Thyroid gland (tissue), 4 donors: ENCODE results near the gene HSPA4. TPM values are rescaled to one million over a fixed set of nuclear protein-coding genes. Genes with fewer than 3 reads are reported as not detected.
A peak's percentile ranks its signal among the peaks of the same experiment; 100 is the strongest.
"Not testable (repeated sequence)": the region's sequence is repeated elsewhere in the genome, so short reads cannot be mapped to it uniquely, and the experiment has no call there.

Experiments used
- DNase-seq, 2 donors: peaks; one replicate each; pipeline ENCODE4 v3.0.0-alpha.2; 2019
- H3K27ac ChIP-seq, 3 donors: fragments of 200-600 bp; sonication (generic); 1 replicate in 2 of 3; 2 replicates in 1 of 3; pipeline ENCODE4 v1.5.1; 2016 to 2019; ENCODE audit warnings: mild to moderate bottlenecking in 1 of 3, moderate library complexity in 1 of 3
- H3K27me3 ChIP-seq: fragments of 200-600 bp; sonication (generic); one replicate; pipeline ENCODE4 v1.5.1; 2019
- H3K36me3 ChIP-seq, 2 donors: fragments of 200-600 bp; sonication (generic); one replicate each; pipeline ENCODE4 v1.5.1; 2016 to 2019
- H3K4me1 ChIP-seq, 2 donors: fragments of 200-600 bp; sonication (generic); one replicate each; pipeline ENCODE4 v1.5.1; 2017 to 2019
- H3K4me3 ChIP-seq, 3 donors: fragments of 200-600 bp; sonication (generic); replicated peaks in 1 of 3; 1 replicate in 2 of 3; 2 replicates in 1 of 3; pipeline ENCODE4 v1.5.1; 2016; ENCODE audit warnings: mild to moderate bottlenecking in 1 of 3
- H3K9me3 ChIP-seq: fragments of 200-600 bp; sonication (generic); one replicate; pipeline ENCODE4 v1.5.1; 2017
- POLR2A ChIP-seq, 2 donors: fragments of 450-650 bp; IDR thresholded peaks; one replicate each; pipeline ENCODE4 v1.6.1; 2017; ENCODE audit warnings: antibody characterized with exemption in 2 of 2, mild to moderate bottlenecking in 2 of 2, moderate library complexity in 1 of 2
- WGBS, 2 donors: methylation state at CpG; one replicate each; pipeline ENCODE4 v1.1.5; 2017; 5-methylcytosine and 5-hydroxymethylcytosine counted together
- intact Hi-C: fragments of 100-400 bp; cut with DNase I; formaldehyde crosslinking; loops from one replicate; pipeline ENCODE4 v1.15.1; 2023
- total RNA-seq, 4 donors: library from RNA; depleted of rRNA; stranded (reverse); fragments of >200 nt; gene quantifications; one replicate each; pipeline ENCODE4 v1.2.3, GENCODE V29; 2016
- TF ChIP-seq, protein P1 (sequence below), 6 experiments: fragments of 200-600 bp in 3 of 6; fragments of 450-650 bp in 3 of 6; sonication (generic) in 3 of 6; IDR thresholded peaks; one replicate each; pipeline ENCODE4 v1.5.1; 2016 to 2019; ENCODE audit warnings: antibody characterized with exemption in 6 of 6, mild to moderate bottlenecking in 2 of 6, inconsistent platforms in 1 of 6, moderate library complexity in 1 of 6

The HSPA4 gene
- total RNA-seq: 10 to 100 TPM; 49.9 to 72.0 (median 70.5) TPM

- WGBS, 2 donors: 1% methylated on average over 36 to 46 of the region's 68 CpGs
- intact Hi-C loops: loop anchor here (10.0 kb wide), 2 partner anchors 87 to 557 kb away; partner anchors contain the start of genes AFF4 and IRF1
- TF ChIP-seq POLR2A (IDR thresholded peaks at IDR 0.05): peak; percentile 79 to 97
- TF ChIP-seq, protein P1, sequence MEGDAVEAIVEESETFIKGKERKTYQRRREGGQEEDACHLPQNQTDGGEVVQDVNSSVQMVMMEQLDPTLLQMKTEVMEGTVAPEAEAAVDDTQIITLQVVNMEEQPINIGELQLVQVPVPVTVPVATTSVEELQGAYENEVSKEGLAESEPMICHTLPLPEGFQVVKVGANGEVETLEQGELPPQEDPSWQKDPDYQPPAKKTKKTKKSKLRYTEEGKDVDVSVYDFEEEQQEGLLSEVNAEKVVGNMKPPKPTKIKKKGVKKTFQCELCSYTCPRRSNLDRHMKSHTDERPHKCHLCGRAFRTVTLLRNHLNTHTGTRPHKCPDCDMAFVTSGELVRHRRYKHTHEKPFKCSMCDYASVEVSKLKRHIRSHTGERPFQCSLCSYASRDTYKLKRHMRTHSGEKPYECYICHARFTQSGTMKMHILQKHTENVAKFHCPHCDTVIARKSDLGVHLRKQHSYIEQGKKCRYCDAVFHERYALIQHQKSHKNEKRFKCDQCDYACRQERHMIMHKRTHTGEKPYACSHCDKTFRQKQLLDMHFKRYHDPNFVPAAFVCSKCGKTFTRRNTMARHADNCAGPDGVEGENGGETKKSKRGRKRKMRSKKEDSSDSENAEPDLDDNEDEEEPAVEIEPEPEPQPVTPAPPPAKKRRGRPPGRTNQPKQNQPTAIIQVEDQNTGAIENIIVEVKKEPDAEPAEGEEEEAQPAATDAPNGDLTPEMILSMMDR (IDR thresholded peaks at IDR 0.05): peak in 1 of 6 experiments; percentile 2
These were observed at the start of gene HSPA4 for GRCh38 chr5:133051542-133052316. HSPA4 (plus strand) TSS chr5:133052013; CDS start chr5:133052251, 238 bp downstream.

DNA sequence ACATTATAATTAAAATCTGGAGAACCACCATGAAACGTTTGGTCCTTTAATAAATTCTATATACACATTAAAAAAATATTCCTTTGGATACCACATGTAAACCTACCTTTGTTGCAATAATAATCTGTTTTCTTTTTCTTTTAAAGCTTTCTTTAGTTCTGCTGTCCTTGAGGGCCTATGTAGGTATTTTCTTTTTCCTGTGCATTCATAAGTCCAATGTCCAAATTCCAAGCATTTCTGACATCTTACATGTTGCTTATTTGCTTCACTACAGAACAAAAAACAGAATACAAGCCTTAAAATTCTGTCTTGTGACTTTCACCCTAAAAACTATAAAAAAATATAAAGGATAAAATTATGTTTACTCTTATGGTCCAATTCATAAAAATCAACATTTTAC, 45.2 kb upstream of the HSPA4 start:
- intact Hi-C loops: no loop called here
- peaks cover 0 to 6% of the 10 kb centered on the region in 2 donors for H3K36me3 ChIP-seq
- no peak overlapping the region for H3K4me3 ChIP-seq
- H3K27ac ChIP-seq: no peak overlapping the region
- H3K9me3 ChIP-seq: no peaks in the 10 kb centered on the region
- H3K27me3 ChIP-seq: no peaks in the 10 kb centered on the region
- TF ChIP-seq POLR2A (IDR thresholded peaks at IDR 0.05): no peak
- 86 to 89% methylated on average over 1 of the region's 1 CpG for WGBS, 2 donors
- no peak for DNase-seq
- H3K4me1 ChIP-seq: no peaks in the 10 kb centered on the region

More at GRCh38 chr5:133051542-133052316, at the start of gene HSPA4:
- Histone ChIP-seq H3K36me3 (no peaks in the 10 kb centered on the region), H3K4me3 (peak within 1 kb of the TSS; percentile 77 to 99 (median 99)), H3K9me3 (no peaks in the 10 kb centered on the region), H3K27me3 (no peaks in the 10 kb centered on the region), H3K4me1 (peaks cover 13 to 27% of the 10 kb centered on the region in 2 donors), H3K27ac (peak within 1 kb of the TSS; percentile 95 to 100 (median 100))
- peak; percentile 98 to 99 for DNase-seq

DNA sequence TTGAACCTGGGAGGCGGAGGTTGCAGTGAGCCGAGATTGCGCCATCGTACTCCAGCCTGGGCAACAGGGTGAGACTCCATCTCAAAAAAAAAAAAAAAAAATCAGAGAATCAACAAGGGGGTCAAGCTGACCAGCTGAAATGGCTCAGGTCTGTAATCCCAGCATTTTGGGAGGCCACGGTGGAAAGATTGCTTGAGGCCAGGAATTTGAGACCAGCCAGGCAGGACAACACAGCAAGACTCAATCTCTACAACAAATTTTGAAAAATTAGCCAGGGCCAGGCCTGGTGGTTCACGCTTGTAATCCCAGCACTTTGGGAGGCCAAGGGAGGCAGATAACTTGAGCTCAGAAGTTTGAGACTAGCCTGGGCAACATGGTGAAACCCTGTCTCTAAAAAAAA, 43.4 kb upstream of the HSPA4 start:
- DNase-seq, intact Hi-C loops, H3K27me3 ChIP-seq, H3K9me3 ChIP-seq, H3K4me3 ChIP-seq, H3K36me3 ChIP-seq, H3K27ac ChIP-seq, H3K4me1 ChIP-seq: not testable (repeated sequence)
- 81 to 82% methylated on average over 6 of the region's 6 CpGs for WGBS, 2 donors

GRCh38 chr5:133015466-133015865, 36.3 kb upstream of the HSPA4 start:
- no peaks in the 10 kb centered on the region for H3K4me1 ChIP-seq
- H3K36me3 ChIP-seq: peaks cover 0 to 2% of the 10 kb centered on the region in 2 donors
- TF ChIP-seq, protein P1 (IDR thresholded peaks at IDR 0.05): no peak
- no peak for TF ChIP-seq POLR2A (IDR thresholded peaks at IDR 0.05)
- no peak for DNase-seq
- 89 to 100% methylated on average over 1 of the region's 1 CpG for WGBS, 2 donors
- no peaks in the 10 kb centered on the region for H3K27me3 ChIP-seq
- H3K4me3 ChIP-seq: no peak overlapping the region
- no peak overlapping the region for H3K27ac ChIP-seq
- no peaks in the 10 kb centered on the region for H3K9me3 ChIP-seq
- intact Hi-C loops: no loop called here

DNA sequence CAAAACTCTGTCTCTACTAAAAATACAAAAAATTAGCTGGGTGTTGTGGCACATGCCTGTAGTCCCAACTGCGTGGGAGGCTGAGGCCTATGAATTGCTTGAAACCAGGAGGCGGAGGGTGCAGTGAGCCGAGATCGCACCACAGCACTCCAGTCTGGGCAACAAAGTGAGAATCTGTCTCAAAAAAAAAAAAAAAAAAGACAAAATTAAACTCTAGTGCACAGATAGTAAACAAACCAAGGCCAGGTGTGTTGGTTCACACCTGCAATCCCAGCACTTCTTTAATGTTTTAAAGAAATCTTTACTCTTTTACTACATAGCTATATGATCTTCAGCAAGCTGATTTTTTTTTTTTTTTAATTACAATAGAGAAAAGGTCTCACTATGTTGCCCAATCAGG, 33.8 kb upstream of the HSPA4 start:
- Histone ChIP-seq H3K4me1 (no peaks in the 10 kb centered on the region), H3K27ac (no peak overlapping the region), H3K27me3 (no peaks in the 10 kb centered on the region), H3K9me3 (no peaks in the 10 kb centered on the region), H3K36me3 (peaks cover 0 to 2% of the 10 kb centered on the region in 2 donors), H3K4me3 (no peak overlapping the region)
- no peak for DNase-seq
- TF ChIP-seq POLR2A (IDR thresholded peaks at IDR 0.05): no peak
- TF ChIP-seq, protein P1 (IDR thresholded peaks at IDR 0.05): no peak
- intact Hi-C loops: no loop called here
- 95% methylated on average over 4 of the region's 4 CpGs for WGBS, 2 donors

GRCh38 chr5:133019471-133019870, 32.3 kb upstream of the HSPA4 start:
- H3K9me3 ChIP-seq, H3K27ac ChIP-seq, intact Hi-C loops, H3K4me3 ChIP-seq, H3K36me3 ChIP-seq, H3K27me3 ChIP-seq, H3K4me1 ChIP-seq, DNase-seq: not testable (repeated sequence)
- WGBS, 2 donors: 93 to 97% methylated on average over 7 of the region's 7 CpGs
